Endodermal cell (in vitro differentiated cells): ENCODE measurements around the gene SCRN2. TPM values are rescaled to one million over a fixed set of nuclear protein-coding genes. Genes with fewer than 3 reads are reported as not detected.

Experiments used
- DNase-seq: peaks from one replicate; pipeline ENCODE4 v3.0.0-alpha.2; 2017
- H3K27ac ChIP-seq: 2 replicates; pipeline ENCODE4 v1.5.1; 2013; ENCODE audit warnings: mild to moderate bottlenecking, low read depth, low read length, moderate library complexity
- H3K27me3 ChIP-seq: 2 replicates; pipeline ENCODE4 v1.6.1; 2013; ENCODE audit warnings: mild to moderate bottlenecking, low read length, moderate library complexity; ENCODE audit not compliant: insufficient read depth, control insufficient read depth, poor library complexity, severe bottlenecking
- H3K36me3 ChIP-seq: 2 replicates; pipeline ENCODE4 v1.7.0; 2013; ENCODE audit warnings: mild to moderate bottlenecking, low read length, moderate library complexity; ENCODE audit not compliant: control insufficient read depth, insufficient read depth
- H3K4me1 ChIP-seq: one replicate; pipeline ENCODE4 v1.7.0; 2013; ENCODE audit warnings: low read length; ENCODE audit not compliant: control insufficient read depth, insufficient read depth
- H3K4me3 ChIP-seq: 2 replicates; pipeline ENCODE4 v1.5.1; 2013; ENCODE audit warnings: mild to moderate bottlenecking, low read length, moderate library complexity
- H3K9ac ChIP-seq: 2 replicates; pipeline ENCODE4 v1.6.1; 2013; ENCODE audit warnings: mild to moderate bottlenecking, low read length, moderate library complexity; ENCODE audit not compliant: poor library complexity, severe bottlenecking; ENCODE audit errors: extremely low read depth
- H3K9me3 ChIP-seq: 2 replicates; pipeline ENCODE4 v1.6.1; 2013; ENCODE audit warnings: mild to moderate bottlenecking, low read length, moderate library complexity; ENCODE audit not compliant: control insufficient read depth
- H3K27ac Mint-ChIP-seq: 2 replicates; pipeline ENCODE4 v1.8.0; 2020; ENCODE audit warnings: mixed read lengths
- H3K27me3 Mint-ChIP-seq: 2 replicates; pipeline ENCODE4 v1.8.0; 2021; ENCODE audit warnings: mild to moderate bottlenecking, mixed read lengths; ENCODE audit not compliant: insufficient read depth
- H3K36me3 Mint-ChIP-seq: 2 replicates; pipeline ENCODE4 v1.8.0; 2020; ENCODE audit warnings: low read depth, mixed read lengths
- H3K4me1 Mint-ChIP-seq: 2 replicates; pipeline ENCODE4 v1.8.0; 2020; ENCODE audit warnings: mixed read lengths
- H3K4me3 Mint-ChIP-seq: 2 replicates; pipeline ENCODE4 v1.8.0; 2020; ENCODE audit warnings: mild to moderate bottlenecking, moderate library complexity, mixed read lengths
- H3K9me3 Mint-ChIP-seq: 2 replicates; pipeline ENCODE4 v1.8.0; 2020; ENCODE audit warnings: mild to moderate bottlenecking, mixed read lengths
- WGBS, 2 experiments: methylation state at CpG; one replicate each; pipeline versions ENCODE4 v1.1.5 to v1.1.7; 2013; ENCODE audit warnings: missing lambda C conversion rate in 2 of 2, mixed read lengths in 1 of 2; ENCODE audit not compliant: insufficient coverage in 1 of 2, insufficient read length in 1 of 2; 5-methylcytosine and 5-hydroxymethylcytosine counted together
- total RNA-seq, 2 donors: library from RNA; stranded (reverse); fragmentation: NEBNext Ultra II Directional in 1 of 2; extraction: Animal tissue kit (Norgen Biotek cat#: 25700) in 1 of 2; gene quantifications; 2 replicates in 1 of 2; 3 replicates in 1 of 2; pipeline ENCODE4 v1.2.1, GENCODE V29; 2021
- TF ChIP-seq, protein P1 (sequence below): fragments of 200-600 bp; sonication (generic); conservative IDR thresholded peaks from 2 replicates; pipeline ENCODE4 v1.5.0; 2021; ENCODE audit warnings: antibody characterized with exemption, mild to moderate bottlenecking

The SCRN2 gene
- total RNA-seq, 2 donors from 2014 or later, result 54.5 to 71.9 TPM

DNA sequence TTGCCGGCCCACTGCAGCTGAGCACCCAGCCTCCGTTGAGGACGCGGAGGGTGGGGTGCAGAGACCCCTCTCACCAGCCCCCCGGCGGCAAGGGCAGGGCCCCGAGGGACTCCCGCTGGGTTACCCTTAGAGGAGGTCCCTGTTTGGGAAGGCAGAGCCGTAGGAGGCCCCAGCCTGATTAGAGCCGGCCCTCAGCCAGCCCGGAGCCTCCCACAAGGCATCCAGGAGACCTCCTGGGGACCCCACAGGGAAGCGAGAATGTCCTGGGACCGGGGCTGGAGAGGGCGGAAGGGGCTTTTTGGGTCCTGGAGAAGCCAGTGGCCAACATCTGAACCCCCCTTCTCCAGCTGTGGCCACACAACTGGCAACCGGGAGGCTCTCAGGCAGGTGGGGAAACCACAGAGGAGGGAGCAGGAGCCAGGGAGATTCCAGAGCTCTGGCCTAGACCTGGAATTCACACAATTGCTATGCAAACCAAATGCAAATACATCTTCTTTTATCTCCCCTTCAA, 31.6 kb upstream of the SCRN2 start:
- Histone ChIP-seq H3K4me1 (peaks cover 8% of the 10 kb centered on the region), H3K27me3 (peaks cover 18% of the 10 kb centered on the region), H3K9ac (no peak overlapping the region), H3K27ac (no peak overlapping the region), H3K36me3 (no peaks in the 10 kb centered on the region), H3K4me3 (no peak overlapping the region), H3K9me3 (no peaks in the 10 kb centered on the region)
- DNase-seq, result peak; percentile 87
- Mint-ChIP-seq H3K4me3 (peak overlapping the region; percentile 49), H3K36me3 (no peaks in the 10 kb centered on the region), H3K27me3 (peaks cover 57% of the 10 kb centered on the region), H3K27ac (no peak overlapping the region), H3K4me1 (peaks cover 43% of the 10 kb centered on the region), H3K9me3 (no peaks in the 10 kb centered on the region)
- 17 to 21% methylated on average over 9 to 15 of the region's 15 CpGs for WGBS, 2 experiments
- TF ChIP-seq, protein P1, sequence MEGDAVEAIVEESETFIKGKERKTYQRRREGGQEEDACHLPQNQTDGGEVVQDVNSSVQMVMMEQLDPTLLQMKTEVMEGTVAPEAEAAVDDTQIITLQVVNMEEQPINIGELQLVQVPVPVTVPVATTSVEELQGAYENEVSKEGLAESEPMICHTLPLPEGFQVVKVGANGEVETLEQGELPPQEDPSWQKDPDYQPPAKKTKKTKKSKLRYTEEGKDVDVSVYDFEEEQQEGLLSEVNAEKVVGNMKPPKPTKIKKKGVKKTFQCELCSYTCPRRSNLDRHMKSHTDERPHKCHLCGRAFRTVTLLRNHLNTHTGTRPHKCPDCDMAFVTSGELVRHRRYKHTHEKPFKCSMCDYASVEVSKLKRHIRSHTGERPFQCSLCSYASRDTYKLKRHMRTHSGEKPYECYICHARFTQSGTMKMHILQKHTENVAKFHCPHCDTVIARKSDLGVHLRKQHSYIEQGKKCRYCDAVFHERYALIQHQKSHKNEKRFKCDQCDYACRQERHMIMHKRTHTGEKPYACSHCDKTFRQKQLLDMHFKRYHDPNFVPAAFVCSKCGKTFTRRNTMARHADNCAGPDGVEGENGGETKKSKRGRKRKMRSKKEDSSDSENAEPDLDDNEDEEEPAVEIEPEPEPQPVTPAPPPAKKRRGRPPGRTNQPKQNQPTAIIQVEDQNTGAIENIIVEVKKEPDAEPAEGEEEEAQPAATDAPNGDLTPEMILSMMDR, result no peak

DNA sequence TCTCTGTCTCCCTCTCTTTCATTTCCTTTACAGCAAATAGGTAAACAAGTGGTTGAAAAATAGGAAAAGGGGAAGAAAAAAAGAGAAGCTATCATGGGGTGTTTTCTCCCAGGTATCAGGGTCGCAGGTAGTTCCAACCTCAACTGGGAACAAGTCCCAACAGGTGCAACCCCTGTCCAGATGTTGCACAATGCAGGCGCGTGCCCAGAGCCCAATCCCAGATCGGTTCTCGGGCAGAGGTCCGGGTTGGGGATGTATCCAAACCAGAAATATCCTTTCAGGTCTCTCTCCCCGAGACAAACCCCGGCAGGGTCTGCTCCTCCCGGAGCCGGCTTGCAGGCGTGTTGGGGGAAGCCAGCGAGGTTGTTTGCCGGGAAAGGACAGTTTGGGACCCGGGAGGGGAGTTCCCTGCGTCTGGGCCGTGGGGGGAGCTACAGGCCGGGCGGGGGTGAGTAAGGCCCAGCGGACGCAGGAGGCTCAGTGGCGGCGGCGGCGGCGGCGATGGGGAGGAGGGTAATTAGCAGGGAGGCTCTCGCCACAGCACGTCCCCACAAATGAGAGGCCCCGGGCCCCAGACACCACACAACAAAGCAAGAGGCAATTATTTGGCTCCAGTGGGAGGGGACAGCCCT, 31.1 kb upstream of the SCRN2 start:
- H3K4me1 Mint-ChIP-seq, result peaks cover 40% of the 10 kb centered on the region
- H3K27me3 Mint-ChIP-seq, result peaks cover 61% of the 10 kb centered on the region
- peak overlapping the region; percentile 21 for H3K27ac Mint-ChIP-seq
- Histone ChIP-seq H3K36me3 (no peaks in the 10 kb centered on the region), H3K9me3 (no peaks in the 10 kb centered on the region), H3K27me3 (peaks cover 18% of the 10 kb centered on the region), H3K4me3 (no peak overlapping the region), H3K9ac (no peak overlapping the region), H3K4me1 (peaks cover 8% of the 10 kb centered on the region), H3K27ac (no peak overlapping the region)
- WGBS, 2 experiments, result 26 to 28% methylated on average over 5 to 27 of the region's 29 CpGs
- DNase-seq, result peak; percentile 86
- no peaks in the 10 kb centered on the region for H3K36me3 Mint-ChIP-seq
- peak overlapping the region; percentile 49 for H3K4me3 Mint-ChIP-seq
- H3K9me3 Mint-ChIP-seq, result no peaks in the 10 kb centered on the region
- TF ChIP-seq, protein P1, result no peak

DNA sequence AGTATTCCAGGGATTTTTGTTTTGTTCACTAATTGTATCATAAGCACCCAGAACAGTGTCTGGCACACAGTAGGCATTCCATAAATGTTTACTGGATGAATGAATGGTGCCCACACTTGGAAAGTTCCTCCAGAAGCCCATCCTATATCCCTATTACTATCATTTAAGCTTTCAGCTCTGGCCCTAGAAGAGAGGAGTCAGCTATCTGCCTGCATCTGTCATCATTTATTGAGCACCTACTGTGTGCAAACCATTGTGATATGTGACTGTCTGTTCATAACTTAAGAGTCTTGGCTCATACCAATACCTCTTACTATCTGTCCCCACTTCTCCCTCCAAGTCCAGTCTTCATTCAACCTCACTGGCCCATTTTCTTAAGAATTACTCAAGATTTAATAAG, 30.0 kb upstream of the SCRN2 start:
- H3K4me1 ChIP-seq, result peaks cover 8% of the 10 kb centered on the region
- H3K27me3 ChIP-seq, result peaks cover 23% of the 10 kb centered on the region
- no peaks in the 10 kb centered on the region for H3K36me3 Mint-ChIP-seq
- H3K4me3 Mint-ChIP-seq, result no peak overlapping the region
- no peaks in the 10 kb centered on the region for H3K9me3 ChIP-seq
- no peak overlapping the region for H3K9ac ChIP-seq
- peaks cover 71% of the 10 kb centered on the region for H3K27me3 Mint-ChIP-seq
- peaks cover 40% of the 10 kb centered on the region for H3K4me1 Mint-ChIP-seq
- no peak for DNase-seq
- no peak overlapping the region for H3K4me3 ChIP-seq
- no peak overlapping the region for H3K27ac ChIP-seq
- H3K36me3 ChIP-seq, result no peaks in the 10 kb centered on the region
- TF ChIP-seq, protein P1, result no peak
- H3K27ac Mint-ChIP-seq, result no peak overlapping the region
- H3K9me3 Mint-ChIP-seq, result no peaks in the 10 kb centered on the region
